A673 (cell line): Measurements from ENCODE around the gene PARD3. TPM values are rescaled to one million over a fixed set of nuclear protein-coding genes. Genes with fewer than 3 reads are reported as not detected.

Experiments
- BruUV-seq: library from RNA; stranded (reverse); fragments of 400-500 nt; replicated peaks from 2 replicates; lab custom pipeline; 2021; lab: Mats Ljungman, UMichigan
- CTCF ChIA-PET: fragments of 300-600 bp; sonication (Branson Sonifier 250); formaldehyde crosslinking; loops from one replicate; lab custom pipeline; 2022; ENCODE audit warnings: antibody characterized with exemption; lab: Charles Lee
- POLR2A ChIA-PET: fragments of 300-600 bp; sonication (Branson Sonifier 250); formaldehyde crosslinking; loops from one replicate; lab custom pipeline; 2022; ENCODE audit warnings: antibody characterized with exemption; ENCODE audit not compliant: low non-redundant PET; lab: Charles Lee
- DNase-seq: peaks from one replicate; pipeline ENCODE4 v3.0.0-alpha.2; 2015; ENCODE audit warnings: low spot score
- H3K27ac ChIP-seq: fragments of 200-600 bp; sonication (generic); 2 replicates; pipeline ENCODE4 v1.5.1; 2016; ENCODE audit warnings: mixed run types, low read depth, mild to moderate bottlenecking, mixed read lengths, antibody characterized with exemption, low read length; ENCODE audit not compliant: poor library complexity, severe bottlenecking
- H3K27me3 ChIP-seq: fragments of 200-600 bp; sonication (generic); replicated peaks from 2 replicates; pipeline ENCODE4 v1.6.1; 2017; ENCODE audit warnings: mixed run types, low read depth, mild to moderate bottlenecking, mixed read lengths, antibody characterized with exemption, low read length; ENCODE audit not compliant: insufficient read depth, poor library complexity
- H3K36me3 ChIP-seq: fragments of 200-600 bp; sonication (generic); 2 replicates; pipeline ENCODE4 v1.6.1; 2016; ENCODE audit warnings: mixed run types, mild to moderate bottlenecking, mixed read lengths, antibody characterized with exemption, low read length; ENCODE audit not compliant: insufficient read depth, poor library complexity, severe bottlenecking
- H3K4me1 ChIP-seq: fragments of 200-600 bp; sonication (generic); 2 replicates; pipeline ENCODE4 v1.6.1; 2017; ENCODE audit warnings: mixed run types, mild to moderate bottlenecking, mixed read lengths, antibody characterized with exemption, low read length; ENCODE audit not compliant: insufficient read depth, poor library complexity, severe bottlenecking
- H3K4me3 ChIP-seq: fragments of 200-600 bp; sonication (generic); 2 replicates; pipeline ENCODE4 v1.5.1; 2016; ENCODE audit warnings: low read depth, mixed run types, mild to moderate bottlenecking, mixed read lengths, low read length; ENCODE audit not compliant: poor library complexity, severe bottlenecking
- H3K9me3 ChIP-seq: fragments of 200-600 bp; sonication (generic); 2 replicates; pipeline ENCODE4 v1.6.1; 2016; ENCODE audit warnings: mixed run types, low read depth, mild to moderate bottlenecking, mixed read lengths, antibody characterized with exemption, low read length; ENCODE audit not compliant: poor library complexity, severe bottlenecking
- CTCF ChIP-seq: fragments of 300-800, 200-600 bp; sonication (generic); conservative IDR thresholded peaks from 2 replicates; pipeline ENCODE4 v1.5.1; 2017; ENCODE audit warnings: low read depth, mild to moderate bottlenecking, antibody characterized with exemption, low read length, moderate library complexity, mixed read lengths
- EZH2 ChIP-seq: fragments of 200-600 bp; sonication (generic); IDR thresholded peaks from 2 replicates; pipeline ENCODE4 v1.6.1; 2017; ENCODE audit warnings: borderline replicate concordance, low read depth, mild to moderate bottlenecking, mixed read lengths, antibody characterized with exemption, low read length; ENCODE audit not compliant: poor library complexity, severe bottlenecking
- intact Hi-C: fragments of 100-400 bp; cut with micrococcal nuclease; formaldehyde crosslinking; loops from one replicate; pipeline ENCODE4 v1.10.0; 2022; ENCODE audit not compliant: unreplicated experiment
- total RNA-seq: library from RNA; stranded (reverse); gene quantifications from 2 replicates; pipeline ENCODE4 v1.2.3, GENCODE V29; 2021

Gene PARD3
- total RNA-seq, 1 experiment from 2014 or later: 28.0 TPM

- no TSS peak for BruUV-seq
- TF ChIP-seq EZH2 (no peak), CTCF (no peak)
- Histone ChIP-seq H3K27me3 (no peaks in the 10 kb centered on the region), H3K27ac (no peak overlapping the region), H3K4me3 (no peak overlapping the region), H3K36me3 (no peaks in the 10 kb centered on the region), H3K4me1 (peaks cover 15% of the 10 kb centered on the region), H3K9me3 (no peaks in the 10 kb centered on the region)
- CTCF ChIA-PET: no interaction called here
- no peak for DNase-seq
- intact Hi-C loops: loop anchor here (10.0 kb wide), 1 partner anchor 563 kb away; no protein-coding TSS in a partner anchor
- POLR2A ChIA-PET: no interaction called here
These were observed 163.5 kb downstream of the PARD3 start for GRCh38 chr10:34651416-34652195.

GRCh38 chr10:34650156-34650555 is 164.9 kb downstream of the PARD3 start:
- ChIA-PET CTCF (no interaction called here), POLR2A (no interaction called here)
- Histone ChIP-seq H3K36me3 (no peaks in the 10 kb centered on the region), H3K4me3 (no peak overlapping the region), H3K27me3 (no peaks in the 10 kb centered on the region), H3K9me3 (no peaks in the 10 kb centered on the region), H3K4me1 (peaks cover 7% of the 10 kb centered on the region), H3K27ac (no peak overlapping the region)
- intact Hi-C loops: loop anchor here (10.0 kb wide), 1 partner anchor 565 kb away; no protein-coding TSS in a partner anchor
- TF ChIP-seq EZH2: no peak
- TF ChIP-seq CTCF: no peak
- BruUV-seq: no TSS peak
- no peak for DNase-seq

- intact Hi-C loops: no loop called here
- H3K9me3 ChIP-seq: no peaks in the 10 kb centered on the region
- DNase-seq: no peak
- no TSS peak for BruUV-seq
- H3K36me3 ChIP-seq: no peaks in the 10 kb centered on the region
- TF ChIP-seq CTCF (no peak), EZH2 (no peak)
- ChIA-PET CTCF (interaction anchor here (0.7 kb wide), 1 partner anchor 392 kb away, joined by 3 read pairs; no protein-coding TSS in a partner anchor), POLR2A (no interaction called here)
- H3K27ac ChIP-seq: no peak overlapping the region
- H3K4me3 ChIP-seq: no peak overlapping the region
- H3K4me1 ChIP-seq: peaks cover 7% of the 10 kb centered on the region
- H3K27me3 ChIP-seq: no peaks in the 10 kb centered on the region
These were observed 165.7 kb downstream of the PARD3 start for GRCh38 chr10:34649385-34649784.
